Neuronal stem cell (in vitro differentiated cells): ENCODE results near the gene PMS1.

Experiments
- DNase-seq: peaks from one replicate; pipeline ENCODE4 v3.0.0-alpha.2; 2013; ENCODE audit warnings: low spot score
- H2AFZ ChIP-seq: one replicate; pipeline ENCODE4 v1.6.1; 2013; ENCODE audit warnings: mild to moderate bottlenecking, low read length, inconsistent platforms
- H2AK5ac ChIP-seq: 2 replicates; pipeline ENCODE4 v1.6.1; 2013; ENCODE audit warnings: low read depth, mild to moderate bottlenecking, inconsistent platforms, low read length, moderate library complexity, mixed read lengths
- H2BK120ac ChIP-seq: 2 replicates; pipeline ENCODE4 v1.6.1; 2013; ENCODE audit warnings: low read depth, mild to moderate bottlenecking, inconsistent platforms, low read length, moderate library complexity, mixed read lengths
- H2BK12ac ChIP-seq: one replicate; pipeline ENCODE4 v1.6.1; 2013; ENCODE audit warnings: low read length, inconsistent platforms
- H2BK15ac ChIP-seq: 2 replicates; pipeline ENCODE4 v1.6.1; 2013; ENCODE audit warnings: mild to moderate bottlenecking, low read length, inconsistent platforms, mixed read lengths
- H2BK5ac ChIP-seq: one replicate; pipeline ENCODE4 v1.6.1; 2013; ENCODE audit warnings: inconsistent platforms, mild to moderate bottlenecking, low read length, moderate library complexity
- H3K14ac ChIP-seq: one replicate; pipeline ENCODE4 v1.6.1; 2013; ENCODE audit warnings: low read length, inconsistent platforms
- H3K18ac ChIP-seq: 2 replicates; pipeline ENCODE4 v1.6.1; 2013; ENCODE audit warnings: low read length, inconsistent platforms
- H3K23ac ChIP-seq: 2 replicates; pipeline ENCODE4 v1.6.1; 2013; ENCODE audit warnings: low read depth, mild to moderate bottlenecking, mixed read lengths, low read length, inconsistent platforms; ENCODE audit not compliant: poor library complexity
- H3K27ac ChIP-seq: replicated peaks from 3 replicates; pipeline ENCODE4 v1.5.1; 2013; ENCODE audit warnings: low read length, inconsistent platforms
- H3K27me3 ChIP-seq, 3 experiments: 2 replicates each; pipeline ENCODE4 v1.6.1; 2013; ENCODE audit warnings: low read length in 3 of 3, mild to moderate bottlenecking in 2 of 3, inconsistent platforms in 1 of 3, low read depth in 1 of 3, mixed read lengths in 1 of 3, moderate library complexity in 1 of 3; ENCODE audit not compliant: control insufficient read depth in 3 of 3, insufficient read depth in 3 of 3
- H3K36me3 ChIP-seq, 2 donors: replicated peaks in 1 of 2; 2 replicates each; pipeline ENCODE4 v1.6.1; 2013; ENCODE audit warnings: low read length in 2 of 2; ENCODE audit not compliant: control insufficient read depth in 2 of 2, insufficient read depth in 2 of 2
- H3K4ac ChIP-seq: 2 replicates; pipeline ENCODE4 v1.6.1; 2013; ENCODE audit warnings: inconsistent platforms, mild to moderate bottlenecking, low read length, moderate library complexity
- H3K4me1 ChIP-seq, 2 donors: 1 replicate in 1 of 2; 2 replicates in 1 of 2; pipeline ENCODE4 v1.6.1; 2013; ENCODE audit warnings: low read length in 2 of 2, low read depth in 1 of 2; ENCODE audit not compliant: control insufficient read depth in 2 of 2, insufficient read depth in 1 of 2
- H3K4me2 ChIP-seq: one replicate; pipeline ENCODE4 v1.6.1; 2013; ENCODE audit warnings: mild to moderate bottlenecking, low read length, inconsistent platforms; ENCODE audit not compliant: insufficient read depth, poor library complexity, severe bottlenecking
- H3K4me3 ChIP-seq, 2 donors: 2 replicates each; pipeline ENCODE4 v1.5.1; 2013; ENCODE audit warnings: low read length in 2 of 2, mild to moderate bottlenecking in 2 of 2, inconsistent platforms in 1 of 2, moderate library complexity in 1 of 2
- H3K79me1 ChIP-seq: one replicate; pipeline ENCODE4 v1.6.1; 2013; ENCODE audit warnings: low read depth, mild to moderate bottlenecking, inconsistent platforms, low read length, moderate library complexity
- H3K9ac ChIP-seq: one replicate; pipeline ENCODE4 v1.6.1; 2013; ENCODE audit warnings: mild to moderate bottlenecking, low read depth, low read length, inconsistent platforms; ENCODE audit not compliant: poor library complexity
- H3K9me3 ChIP-seq, 2 donors: replicated peaks in 1 of 2; 2 replicates each; pipeline versions ENCODE3 to v1.6.1; 2013; ENCODE audit warnings: low read length in 2 of 2, mild to moderate bottlenecking in 2 of 2, inconsistent platforms in 1 of 2, low read depth in 1 of 2, mixed read lengths in 1 of 2, moderate library complexity in 1 of 2; ENCODE audit not compliant: control insufficient read depth in 2 of 2, insufficient read depth in 1 of 2
- H4K8ac ChIP-seq: one replicate; pipeline ENCODE4 v1.6.1; 2013; ENCODE audit warnings: low read depth, mild to moderate bottlenecking, inconsistent platforms, low read length, moderate library complexity
- H4K91ac ChIP-seq: one replicate; pipeline ENCODE4 v1.6.1; 2013; ENCODE audit warnings: low read length, low read depth, mild to moderate bottlenecking, inconsistent platforms; ENCODE audit not compliant: poor library complexity
- WGBS, 2 donors: extraction: QIAGEN DNeasy Blood & Tissue Kit; methylation state at CpG; one replicate each; pipeline ENCODE4 v1.1.7; 2013; ENCODE audit warnings: missing lambda C conversion rate in 2 of 2, mixed read lengths in 1 of 2; ENCODE audit not compliant: insufficient read length in 2 of 2, insufficient replicate concordance in 1 of 2; ENCODE audit errors: extremely low coverage in 2 of 2; 5-methylcytosine and 5-hydroxymethylcytosine counted together

The PMS1 gene

GRCh38 chr2:189791338-189792042, 7.2 kb downstream of the PMS1 start:
- Histone ChIP-seq H2BK12ac (no peak overlapping the region), H2BK15ac (no peak overlapping the region), H3K9me3 (no peaks in the 10 kb centered on the region), H3K4me1 (no peaks in the 10 kb centered on the region), H3K14ac (no peak overlapping the region), H2AFZ (no peak overlapping the region), H3K36me3 (peaks cover 7 to 97% of the 10 kb centered on the region in 2 donors), H2BK120ac (no peak overlapping the region), H3K4me3 (no peak overlapping the region), H3K18ac (no peak overlapping the region), H3K27ac (no peak overlapping the region), H3K9ac (no peak overlapping the region), H3K4ac (no peak overlapping the region), H3K79me1 (no peaks in the 10 kb centered on the region), H4K91ac (no peak overlapping the region), H3K23ac (no peak overlapping the region), H2AK5ac (no peak overlapping the region), H3K4me2 (no peak overlapping the region), H4K8ac (no peak overlapping the region), H2BK5ac (no peak overlapping the region), H3K27me3 (no peaks in the 10 kb centered on the region)
- no peak for DNase-seq
- WGBS, 2 donors, result no CpG with 5 or more reads among the region's 12 CpGs

- H3K36me3 ChIP-seq, result peaks cover 10 to 98% of the 10 kb centered on the region in 2 donors
- H3K4me2 ChIP-seq, result no peak overlapping the region
- no peak overlapping the region for H2AFZ ChIP-seq
- H3K23ac ChIP-seq, result no peak overlapping the region
- no CpG with 5 or more reads among the region's 1 CpG for WGBS, 2 donors
- H2BK15ac ChIP-seq, result no peak overlapping the region
- H3K9me3 ChIP-seq, result no peaks in the 10 kb centered on the region
- no peak overlapping the region for H2BK120ac ChIP-seq
- no peak overlapping the region for H2BK5ac ChIP-seq
- H2AK5ac ChIP-seq, result no peak overlapping the region
- no peak overlapping the region for H4K91ac ChIP-seq
- no peak overlapping the region for H3K9ac ChIP-seq
- H3K27me3 ChIP-seq, result no peaks in the 10 kb centered on the region
- H3K18ac ChIP-seq, result no peak overlapping the region
- no peak overlapping the region for H3K4me3 ChIP-seq
- DNase-seq, result no peak
- no peaks in the 10 kb centered on the region for H3K4me1 ChIP-seq
- H3K79me1 ChIP-seq, result no peaks in the 10 kb centered on the region
- no peak overlapping the region for H4K8ac ChIP-seq
- H3K4ac ChIP-seq, result no peak overlapping the region
- no peak overlapping the region for H2BK12ac ChIP-seq
- no peak overlapping the region for H3K14ac ChIP-seq
- H3K27ac ChIP-seq, result no peak overlapping the region
These were observed 10.1 kb downstream of the PMS1 start for GRCh38 chr2:189794310-189794709.

- Histone ChIP-seq H3K14ac (no peak overlapping the region), H2AFZ (no peak overlapping the region), H3K27me3 (no peaks in the 10 kb centered on the region), H4K91ac (no peak overlapping the region), H2BK5ac (no peak overlapping the region), H3K18ac (no peak overlapping the region), H3K27ac (no peak overlapping the region), H3K4me1 (peaks cover 0 to 2% of the 10 kb centered on the region in 2 donors), H2BK15ac (no peak overlapping the region), H3K36me3 (peaks cover 8 to 100% of the 10 kb centered on the region in 2 donors), H2BK12ac (no peak overlapping the region), H3K4me2 (no peak overlapping the region), H4K8ac (no peak overlapping the region), H3K9ac (no peak overlapping the region), H2AK5ac (no peak overlapping the region), H3K23ac (no peak overlapping the region), H3K4ac (no peak overlapping the region), H3K4me3 (no peak overlapping the region), H3K79me1 (peaks cover 1% of the 10 kb centered on the region), H2BK120ac (no peak overlapping the region), H3K9me3 (no peaks in the 10 kb centered on the region)
- no peak for DNase-seq
- no CpG with 5 or more reads among the region's 6 CpGs for WGBS, 2 donors
These were observed 13.7 kb downstream of the PMS1 start for GRCh38 chr2:189797902-189798301.

- Histone ChIP-seq H3K18ac (no peak overlapping the region), H2BK5ac (no peak overlapping the region), H2AK5ac (no peak overlapping the region), H3K27me3 (no peaks in the 10 kb centered on the region), H4K8ac (no peak overlapping the region), H3K36me3 (peaks cover 9 to 100% of the 10 kb centered on the region in 2 donors), H3K4ac (no peak overlapping the region), H3K4me3 (no peak overlapping the region), H4K91ac (no peak overlapping the region), H3K4me2 (no peak overlapping the region), H3K9me3 (no peaks in the 10 kb centered on the region), H2BK12ac (no peak overlapping the region), H2AFZ (no peak overlapping the region), H3K9ac (no peak overlapping the region), H3K27ac (no peak overlapping the region), H3K4me1 (peaks cover 0 to 2% of the 10 kb centered on the region in 2 donors), H2BK15ac (no peak overlapping the region), H3K23ac (no peak overlapping the region), H3K79me1 (peaks cover 1% of the 10 kb centered on the region), H3K14ac (no peak overlapping the region), H2BK120ac (no peak overlapping the region)
- no peak for DNase-seq
- no CpG with 5 or more reads among the region's 4 CpGs for WGBS, 2 donors
These were observed 14.2 kb downstream of the PMS1 start for GRCh38 chr2:189798312-189799029.
